OCI-LY7 (cell line): ENCODE measurements around the gene C17orf50.

Source experiments
- CTCF ChIP-seq: fragments of 200-600 bp; sonication (generic); conservative IDR thresholded peaks from 2 replicates; pipeline ENCODE4 v1.5.1; 2014; ENCODE audit warnings: mild to moderate bottlenecking, antibody characterized with exemption, low read length, moderate library complexity, mixed read lengths
- EZH2phosphoT487 ChIP-seq: fragments of 200-600 bp; sonication (generic); IDR thresholded peaks from 2 replicates; pipeline ENCODE4 v1.6.1; 2018; ENCODE audit warnings: low read depth, borderline replicate concordance, mild to moderate bottlenecking, mixed run types, antibody characterized with exemption, low read length, moderate library complexity, mixed read lengths

- TF ChIP-seq CTCF, result no peak
- TF ChIP-seq EZH2phosphoT487, result no peak
These were observed 3.1 kb downstream of the C17orf50 start for GRCh38 chr17:35763767-35764122.
